ENCODE data around the gene TRUB2. TPM values are rescaled to one million over a fixed set of nuclear protein-coding genes. Genes with fewer than 3 reads are reported as not detected.

TRUB2 gene
- total and polyA plus RNA-seq, 2 of the 13 experiments (the other 11 are each of a cell fraction or from before 2014, with no cell fraction given), result 22.3 to 41.2 TPM

DNA sequence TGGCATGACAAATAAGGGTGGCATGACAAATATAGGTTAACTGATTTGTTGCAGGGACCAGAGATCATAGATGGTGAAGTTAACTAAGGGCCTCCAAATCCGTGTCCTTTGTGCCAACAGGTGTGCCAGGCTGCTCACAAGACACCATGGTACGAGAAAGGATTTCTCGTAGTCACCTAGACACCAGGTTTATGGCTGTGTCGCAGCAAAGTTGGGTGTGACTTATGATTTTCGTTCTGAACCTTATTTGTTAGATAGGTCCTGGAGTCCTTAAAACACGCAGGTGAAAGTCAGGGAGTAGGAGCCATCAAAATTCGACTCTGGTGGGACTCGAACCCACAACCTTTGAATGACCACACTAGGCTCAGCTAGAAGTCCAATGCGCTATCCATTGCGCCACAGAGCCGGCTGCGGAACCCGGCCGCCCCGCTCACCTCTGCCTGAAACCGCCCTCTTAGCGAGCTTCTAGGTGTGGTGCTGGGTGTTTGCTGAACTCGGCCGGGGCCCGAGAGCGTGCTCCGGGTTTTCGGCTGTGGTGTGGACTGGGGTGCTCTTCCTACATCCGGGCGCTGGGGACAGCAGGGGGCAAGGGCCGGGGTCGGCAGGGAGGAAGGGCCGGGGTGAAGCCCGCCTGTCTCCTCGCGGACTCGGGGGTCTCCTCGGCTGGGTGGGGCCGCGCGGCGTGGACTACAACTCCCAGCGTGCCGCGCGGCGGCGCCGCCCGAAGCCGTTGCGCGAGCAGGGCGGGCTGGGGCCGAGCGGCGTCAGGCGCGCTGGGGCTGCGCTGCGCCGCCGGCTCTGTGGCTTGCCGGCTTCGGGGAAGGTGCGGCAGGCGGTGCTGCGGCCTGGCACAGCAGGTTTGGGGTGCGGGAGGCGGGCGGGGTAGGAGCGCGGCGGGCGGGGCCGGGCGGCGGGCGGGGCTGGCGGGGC is 17.8 kb upstream of the TRUB2 start, which contains the start of gene SLC27A4 (continued):
- TF ChIP-seq ELF4 (CRISPR knock-in tag; IDR thresholded peaks at IDR 0.05; ENCODE audit: borderline replicate concordance), result no peak
- TF ChIP-seq MEIS1 (CRISPR knock-in tag; IDR thresholded peaks at IDR 0.05; ENCODE audit: borderline replicate concordance), result peak; percentile 60; the same call in 1 of the 2 replicates
- TF ChIP-seq, protein P1, sequence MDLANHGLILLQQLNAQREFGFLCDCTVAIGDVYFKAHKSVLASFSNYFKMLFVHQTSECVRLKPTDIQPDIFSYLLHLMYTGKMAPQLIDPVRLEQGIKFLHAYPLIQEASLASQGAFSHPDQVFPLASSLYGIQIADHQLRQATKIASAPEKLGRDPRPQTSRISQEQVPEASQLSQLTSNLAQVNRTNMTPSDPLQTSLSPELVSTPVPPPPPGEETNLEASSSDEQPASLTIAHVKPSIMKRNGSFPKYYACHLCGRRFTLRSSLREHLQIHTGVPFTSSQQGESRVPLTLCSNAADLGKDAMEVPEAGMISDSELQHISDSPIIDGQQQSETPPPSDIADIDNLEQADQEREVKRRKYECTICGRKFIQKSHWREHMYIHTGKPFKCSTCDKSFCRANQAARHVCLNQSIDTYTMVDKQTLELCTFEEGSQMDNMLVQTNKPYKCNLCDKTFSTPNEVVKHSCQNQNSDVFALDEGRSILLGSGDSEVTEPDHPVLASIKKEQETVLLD (CRISPR knock-in tag; IDR thresholded peaks at IDR 0.05; ENCODE audit: low read depth), result 0 out of 2 replicates have a peak, but pooled peaks have one; percentile 21
- TF ChIP-seq MAFK (conservative IDR thresholded peaks at IDR 0.05 in 1 of 2, IDR thresholded peaks at IDR 0.05 in 1 of 2; ENCODE audit: low read length in 2 of 2), result no peak
- TF ChIP-seq TAF1 (CRISPR knock-in tag; IDR thresholded peaks at IDR 0.05), result peak; percentile 18
- TF ChIP-seq PPARG (CRISPR knock-in tag; conservative IDR thresholded peaks at IDR 0.05), result 0 out of 2 replicates have a peak, but pooled peaks have one; percentile 31
- peak; percentile 52; the same call in 1 of the 2 replicates for TF ChIP-seq ZNF430 (CRISPR knock-in tag; IDR thresholded peaks at IDR 0.05)
- TF ChIP-seq, protein P2, sequence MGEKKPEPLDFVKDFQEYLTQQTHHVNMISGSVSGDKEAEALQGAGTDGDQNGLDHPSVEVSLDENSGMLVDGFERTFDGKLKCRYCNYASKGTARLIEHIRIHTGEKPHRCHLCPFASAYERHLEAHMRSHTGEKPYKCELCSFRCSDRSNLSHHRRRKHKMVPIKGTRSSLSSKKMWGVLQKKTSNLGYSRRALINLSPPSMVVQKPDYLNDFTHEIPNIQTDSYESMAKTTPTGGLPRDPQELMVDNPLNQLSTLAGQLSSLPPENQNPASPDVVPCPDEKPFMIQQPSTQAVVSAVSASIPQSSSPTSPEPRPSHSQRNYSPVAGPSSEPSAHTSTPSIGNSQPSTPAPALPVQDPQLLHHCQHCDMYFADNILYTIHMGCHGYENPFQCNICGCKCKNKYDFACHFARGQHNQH (CRISPR knock-in tag; IDR thresholded peaks at IDR 0.05), result peak; percentile 54
- TF ChIP-seq, protein P3, sequence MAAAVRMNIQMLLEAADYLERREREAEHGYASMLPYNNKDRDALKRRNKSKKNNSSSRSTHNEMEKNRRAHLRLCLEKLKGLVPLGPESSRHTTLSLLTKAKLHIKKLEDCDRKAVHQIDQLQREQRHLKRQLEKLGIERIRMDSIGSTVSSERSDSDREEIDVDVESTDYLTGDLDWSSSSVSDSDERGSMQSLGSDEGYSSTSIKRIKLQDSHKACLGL (CRISPR knock-in tag; IDR thresholded peaks at IDR 0.05), result peak; percentile 60; the same call in 1 of the 2 replicates
- peak; percentile 58 for TF ChIP-seq POGZ (CRISPR knock-in tag; IDR thresholded peaks at IDR 0.05)
- TF ChIP-seq, protein P4, sequence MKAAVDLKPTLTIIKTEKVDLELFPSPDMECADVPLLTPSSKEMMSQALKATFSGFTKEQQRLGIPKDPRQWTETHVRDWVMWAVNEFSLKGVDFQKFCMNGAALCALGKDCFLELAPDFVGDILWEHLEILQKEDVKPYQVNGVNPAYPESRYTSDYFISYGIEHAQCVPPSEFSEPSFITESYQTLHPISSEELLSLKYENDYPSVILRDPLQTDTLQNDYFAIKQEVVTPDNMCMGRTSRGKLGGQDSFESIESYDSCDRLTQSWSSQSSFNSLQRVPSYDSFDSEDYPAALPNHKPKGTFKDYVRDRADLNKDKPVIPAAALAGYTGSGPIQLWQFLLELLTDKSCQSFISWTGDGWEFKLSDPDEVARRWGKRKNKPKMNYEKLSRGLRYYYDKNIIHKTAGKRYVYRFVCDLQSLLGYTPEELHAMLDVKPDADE (CRISPR knock-in tag; IDR thresholded peaks at IDR 0.05), result 0 out of 2 replicates have a peak, but pooled peaks have one; percentile 39
- TF ChIP-seq, protein P5, sequence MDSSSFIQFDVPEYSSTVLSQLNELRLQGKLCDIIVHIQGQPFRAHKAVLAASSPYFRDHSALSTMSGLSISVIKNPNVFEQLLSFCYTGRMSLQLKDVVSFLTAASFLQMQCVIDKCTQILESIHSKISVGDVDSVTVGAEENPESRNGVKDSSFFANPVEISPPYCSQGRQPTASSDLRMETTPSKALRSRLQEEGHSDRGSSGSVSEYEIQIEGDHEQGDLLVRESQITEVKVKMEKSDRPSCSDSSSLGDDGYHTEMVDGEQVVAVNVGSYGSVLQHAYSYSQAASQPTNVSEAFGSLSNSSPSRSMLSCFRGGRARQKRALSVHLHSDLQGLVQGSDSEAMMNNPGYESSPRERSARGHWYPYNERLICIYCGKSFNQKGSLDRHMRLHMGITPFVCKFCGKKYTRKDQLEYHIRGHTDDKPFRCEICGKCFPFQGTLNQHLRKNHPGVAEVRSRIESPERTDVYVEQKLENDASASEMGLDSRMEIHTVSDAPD (CRISPR knock-in tag; IDR thresholded peaks at IDR 0.05), result no peak
- TF ChIP-seq EHMT2 (IDR thresholded peaks at IDR 0.05; ENCODE audit: borderline replicate concordance, low read depth, low read length), result peak; percentile 25; the same call in 1 of the 2 replicates
- TF ChIP-seq RAD51 (IDR thresholded peaks at IDR 0.05; ENCODE audit: borderline replicate concordance), result no peak
- TF ChIP-seq SOX5 (CRISPR knock-in tag; IDR thresholded peaks at IDR 0.05; ENCODE audit: borderline replicate concordance), result no peak
- TF ChIP-seq, protein P6, sequence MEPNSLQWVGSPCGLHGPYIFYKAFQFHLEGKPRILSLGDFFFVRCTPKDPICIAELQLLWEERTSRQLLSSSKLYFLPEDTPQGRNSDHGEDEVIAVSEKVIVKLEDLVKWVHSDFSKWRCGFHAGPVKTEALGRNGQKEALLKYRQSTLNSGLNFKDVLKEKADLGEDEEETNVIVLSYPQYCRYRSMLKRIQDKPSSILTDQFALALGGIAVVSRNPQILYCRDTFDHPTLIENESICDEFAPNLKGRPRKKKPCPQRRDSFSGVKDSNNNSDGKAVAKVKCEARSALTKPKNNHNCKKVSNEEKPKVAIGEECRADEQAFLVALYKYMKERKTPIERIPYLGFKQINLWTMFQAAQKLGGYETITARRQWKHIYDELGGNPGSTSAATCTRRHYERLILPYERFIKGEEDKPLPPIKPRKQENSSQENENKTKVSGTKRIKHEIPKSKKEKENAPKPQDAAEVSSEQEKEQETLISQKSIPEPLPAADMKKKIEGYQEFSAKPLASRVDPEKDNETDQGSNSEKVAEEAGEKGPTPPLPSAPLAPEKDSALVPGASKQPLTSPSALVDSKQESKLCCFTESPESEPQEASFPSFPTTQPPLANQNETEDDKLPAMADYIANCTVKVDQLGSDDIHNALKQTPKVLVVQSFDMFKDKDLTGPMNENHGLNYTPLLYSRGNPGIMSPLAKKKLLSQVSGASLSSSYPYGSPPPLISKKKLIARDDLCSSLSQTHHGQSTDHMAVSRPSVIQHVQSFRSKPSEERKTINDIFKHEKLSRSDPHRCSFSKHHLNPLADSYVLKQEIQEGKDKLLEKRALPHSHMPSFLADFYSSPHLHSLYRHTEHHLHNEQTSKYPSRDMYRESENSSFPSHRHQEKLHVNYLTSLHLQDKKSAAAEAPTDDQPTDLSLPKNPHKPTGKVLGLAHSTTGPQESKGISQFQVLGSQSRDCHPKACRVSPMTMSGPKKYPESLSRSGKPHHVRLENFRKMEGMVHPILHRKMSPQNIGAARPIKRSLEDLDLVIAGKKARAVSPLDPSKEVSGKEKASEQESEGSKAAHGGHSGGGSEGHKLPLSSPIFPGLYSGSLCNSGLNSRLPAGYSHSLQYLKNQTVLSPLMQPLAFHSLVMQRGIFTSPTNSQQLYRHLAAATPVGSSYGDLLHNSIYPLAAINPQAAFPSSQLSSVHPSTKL (CRISPR knock-in tag; IDR thresholded peaks at IDR 0.05), result peak; percentile 54; the same call in 1 of the 2 replicates
- peak; percentile 77; the same call in 1 of the 2 replicates for TF ChIP-seq ZNF788 (CRISPR knock-in tag; IDR thresholded peaks at IDR 0.05; ENCODE audit: borderline replicate concordance)
- no peak for TF ChIP-seq ZNF30 (CRISPR knock-in tag; IDR thresholded peaks at IDR 0.05)
